K562 (cell line): ENCODE results near the gene TSPAN13.

Source experiments
- EGR1 ChIP-seq: fragments of 450-650 bp; conservative IDR thresholded peaks from 2 replicates; pipeline ENCODE4 v1.6.1; 2017; ENCODE audit warnings: mild to moderate bottlenecking
- HIVEP1 ChIP-seq: fragments of 250-450 bp; sonication (Bioruptor Pico); IDR thresholded peaks from 2 replicates; pipeline ENCODE4 v1.4.0; 2020; ENCODE audit warnings: mild to moderate bottlenecking
- ZNF133 ChIP-seq: fragments of 250-450 bp; sonication (Bioruptor Pico); IDR thresholded peaks from 2 replicates; pipeline ENCODE4 v1.4.0; 2020; ENCODE audit warnings: mild to moderate bottlenecking
- ZNF347 ChIP-seq: fragments of 450-650 bp; formaldehyde crosslinking; IDR thresholded peaks from 2 replicates; pipeline ENCODE4 v1.4.0; 2020; ENCODE audit warnings: low read depth, mild to moderate bottlenecking, moderate library complexity
- ZZZ3 ChIP-seq: fragments of 450-650 bp; IDR thresholded peaks from 2 replicates; pipeline ENCODE4 v1.6.1; 2016; ENCODE audit warnings: antibody characterized with exemption, mild to moderate bottlenecking, moderate library complexity
- TF ChIP-seq, protein P1 (sequence below), 3 experiments: IDR thresholded peaks in 2 of 3; conservative IDR thresholded peaks in 1 of 3; 2 replicates each; pipeline ENCODE4 v1.5.1; 2011 to 2012; ENCODE audit warnings: low read length in 3 of 3, mild to moderate bottlenecking in 3 of 3, control low read depth in 2 of 3, improper control_type of control experiment in 1 of 3, inconsistent platforms in 1 of 3, low read depth in 1 of 3, mixed read lengths in 1 of 3, moderate library complexity in 1 of 3; ENCODE audit not compliant: insufficient read depth in 2 of 3

DNA sequence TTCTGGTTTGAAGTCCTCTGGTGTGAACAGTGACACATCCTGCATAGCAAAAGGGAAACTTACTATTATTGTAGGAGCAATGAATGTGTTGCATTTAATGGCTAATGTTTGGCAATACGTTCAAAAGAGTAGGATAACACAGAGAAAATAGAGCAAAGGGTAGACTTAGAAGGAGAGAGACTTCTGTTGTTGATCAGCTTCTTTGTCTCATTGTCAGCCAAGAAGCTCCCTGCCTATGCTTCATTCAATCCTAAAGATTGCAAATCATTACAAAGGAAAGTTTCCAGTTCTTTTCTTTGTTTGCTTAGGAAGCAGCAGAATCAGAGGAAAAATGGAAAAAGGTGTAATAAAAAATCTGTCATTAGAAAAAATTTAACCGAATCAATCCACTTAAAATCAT lies 7.9 kb upstream of the TSPAN13 start:
- TF ChIP-seq HIVEP1 (CRISPR knock-in tag) = no peak
- TF ChIP-seq EGR1 = no peak
- TF ChIP-seq, protein P1, sequence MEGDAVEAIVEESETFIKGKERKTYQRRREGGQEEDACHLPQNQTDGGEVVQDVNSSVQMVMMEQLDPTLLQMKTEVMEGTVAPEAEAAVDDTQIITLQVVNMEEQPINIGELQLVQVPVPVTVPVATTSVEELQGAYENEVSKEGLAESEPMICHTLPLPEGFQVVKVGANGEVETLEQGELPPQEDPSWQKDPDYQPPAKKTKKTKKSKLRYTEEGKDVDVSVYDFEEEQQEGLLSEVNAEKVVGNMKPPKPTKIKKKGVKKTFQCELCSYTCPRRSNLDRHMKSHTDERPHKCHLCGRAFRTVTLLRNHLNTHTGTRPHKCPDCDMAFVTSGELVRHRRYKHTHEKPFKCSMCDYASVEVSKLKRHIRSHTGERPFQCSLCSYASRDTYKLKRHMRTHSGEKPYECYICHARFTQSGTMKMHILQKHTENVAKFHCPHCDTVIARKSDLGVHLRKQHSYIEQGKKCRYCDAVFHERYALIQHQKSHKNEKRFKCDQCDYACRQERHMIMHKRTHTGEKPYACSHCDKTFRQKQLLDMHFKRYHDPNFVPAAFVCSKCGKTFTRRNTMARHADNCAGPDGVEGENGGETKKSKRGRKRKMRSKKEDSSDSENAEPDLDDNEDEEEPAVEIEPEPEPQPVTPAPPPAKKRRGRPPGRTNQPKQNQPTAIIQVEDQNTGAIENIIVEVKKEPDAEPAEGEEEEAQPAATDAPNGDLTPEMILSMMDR (IDR thresholded peaks at IDR 0.05 in 2 of 3, conservative IDR thresholded peaks at IDR 0.05 in 1 of 3; ENCODE audit: insufficient read depth in 2 of 3, low read depth in 1 of 3, low read length in 3 of 3) = no peak
- no peak for TF ChIP-seq ZZZ3
- TF ChIP-seq ZNF133 (CRISPR knock-in tag) = no peak
- TF ChIP-seq ZNF347 (CRISPR knock-in tag) = no peak
